H1 (cell line): ENCODE results near the gene ARGLU1. TPM values are rescaled to one million over a fixed set of nuclear protein-coding genes. Genes with fewer than 3 reads are reported as not detected.

Experiments used
- CTCF ChIA-PET: fragments of 300-600 bp; sonication (Branson Sonifier 250); formaldehyde crosslinking; loops from one replicate; lab custom pipeline; 2021; ENCODE audit not compliant: partially characterized antibody; lab: Charles Lee
- POLR2A ChIA-PET: fragments of 300-600 bp; sonication (Branson Sonifier 250); formaldehyde crosslinking; loops from one replicate; lab custom pipeline; 2021; ENCODE audit warnings: inconsistent platforms; ENCODE audit not compliant: partially characterized antibody; lab: Charles Lee
- DNase-seq, 2 experiments: peaks; one replicate each; pipeline versions ENCODE4 v3.0.0 to v3.0.0-alpha.2; 2010 to 2022; ENCODE audit warnings: low spot score in 2 of 2, low read depth in 1 of 2, mixed read lengths in 1 of 2
- FAIRE-seq: peaks from 2 replicates; lab custom pipeline; 2011; peaks lifted over from hg19 to GRCh38; lab: Jason Lieb, UNC
- H2AFZ ChIP-seq: 2 replicates; pipeline ENCODE4 v1.8.1; 2012; ENCODE audit warnings: low read length, inconsistent platforms
- H2AK5ac ChIP-seq: 2 replicates; pipeline ENCODE4 v1.6.1; 2013; ENCODE audit warnings: low read depth, low read length
- H2BK120ac ChIP-seq: replicated peaks from 2 replicates; pipeline ENCODE3; 2013; ENCODE audit warnings: low read depth, low read length, inconsistent platforms
- H2BK12ac ChIP-seq: 2 replicates; pipeline ENCODE4 v1.6.1; 2013; ENCODE audit warnings: low read depth, low read length
- H2BK15ac ChIP-seq: 2 replicates; pipeline ENCODE4 v1.6.1; 2013; ENCODE audit warnings: low read length
- H2BK20ac ChIP-seq: 2 replicates; pipeline ENCODE4 v1.6.1; 2013; ENCODE audit warnings: low read length
- H2BK5ac ChIP-seq: 2 replicates; pipeline ENCODE4 v1.6.1; 2013; ENCODE audit warnings: low read depth, low read length
- H3K14ac ChIP-seq: 2 replicates; pipeline ENCODE4 v1.6.1; 2013; ENCODE audit warnings: inconsistent platforms; ENCODE audit not compliant: insufficient read length
- H3K18ac ChIP-seq: 2 replicates; pipeline ENCODE4 v1.6.1; 2013; ENCODE audit warnings: low read length; ENCODE audit errors: extremely low read depth
- H3K23ac ChIP-seq: 2 replicates; pipeline ENCODE4 v1.6.1; 2013; ENCODE audit warnings: inconsistent platforms; ENCODE audit not compliant: insufficient read length
- H3K23me2 ChIP-seq: 2 replicates; pipeline ENCODE4 v1.6.1; 2013; ENCODE audit warnings: low read depth, low read length
- H3K27ac ChIP-seq: 2 replicates; pipeline ENCODE4 v1.6.1; 2011; ENCODE audit warnings: low read depth, low read length, inconsistent platforms
- H3K27me3 ChIP-seq, 4 experiments: replicated peaks in 1 of 4; 1 replicate in 1 of 4; 2 replicates in 3 of 4; pipeline versions ENCODE4 v1.6.1 to v1.8.1; 2011 to 2013; ENCODE audit warnings: low read length in 3 of 4, mild to moderate bottlenecking in 3 of 4, inconsistent platforms in 2 of 4, mixed read lengths in 2 of 4, moderate library complexity in 1 of 4; ENCODE audit not compliant: control insufficient read depth in 3 of 4, insufficient read depth in 3 of 4; ENCODE audit errors: extremely low read depth in 1 of 4
- H3K36me3 ChIP-seq, 4 experiments: 2 replicates each; pipeline versions ENCODE4 v1.6.1 to v1.8.1; 2011 to 2013; ENCODE audit warnings: mild to moderate bottlenecking in 4 of 4, low read length in 3 of 4, moderate library complexity in 2 of 4, control low read depth in 1 of 4, inconsistent platforms in 1 of 4; ENCODE audit not compliant: insufficient read depth in 4 of 4, control insufficient read depth in 2 of 4
- H3K4ac ChIP-seq: replicated peaks from 2 replicates; pipeline ENCODE3; 2013; ENCODE audit warnings: low read length, low read depth, mixed read lengths, inconsistent platforms; ENCODE audit not compliant: insufficient read length
- H3K4me1 ChIP-seq, 4 experiments: replicated peaks in 1 of 4; 1 replicate in 1 of 4; 2 replicates in 3 of 4; pipeline versions ENCODE4 v1.6.1 to v1.8.1; 2011 to 2013; ENCODE audit warnings: low read length in 3 of 4, inconsistent platforms in 2 of 4, mixed read lengths in 1 of 4; ENCODE audit not compliant: insufficient read depth in 4 of 4, control insufficient read depth in 3 of 4
- H3K4me2 ChIP-seq, 2 experiments: 2 replicates each; pipeline versions ENCODE4 v1.6.1 to v1.8.1; 2011 to 2013; ENCODE audit warnings: low read depth in 2 of 2, low read length in 2 of 2, control low read depth in 1 of 2, inconsistent platforms in 1 of 2, mild to moderate bottlenecking in 1 of 2; ENCODE audit not compliant: insufficient read depth in 1 of 2
- H3K4me3 ChIP-seq, 4 experiments: fragments of 200-600, 300-600 bp in 1 of 4; sonication (generic), shearing (Covaris generic), sonication (Bioruptor Twin) in 1 of 4; 2 replicates each; pipeline versions ENCODE4 v1.5.1 to v1.8.1; 2011 to 2016; ENCODE audit warnings: low read length in 4 of 4, low read depth in 3 of 4, control low read depth in 2 of 4, inconsistent platforms in 2 of 4, mild to moderate bottlenecking in 2 of 4, mixed read lengths in 1 of 4, moderate library complexity in 1 of 4; ENCODE audit not compliant: insufficient read depth in 2 of 4; ENCODE audit errors: extremely low read depth in 1 of 4
- H3K56ac ChIP-seq: replicated peaks from 2 replicates; pipeline ENCODE3; 2013; ENCODE audit warnings: low read depth, mild to moderate bottlenecking, mixed read lengths, low read length, inconsistent platforms; ENCODE audit not compliant: insufficient read length
- H3K79me1 ChIP-seq: 2 replicates; pipeline ENCODE4 v1.6.1; 2013; ENCODE audit warnings: low read depth, low read length, control low read depth
- H3K79me2 ChIP-seq, 2 experiments: 2 replicates each; pipeline versions ENCODE4 v1.6.1 to v1.8.1; 2012 to 2013; ENCODE audit warnings: low read length in 2 of 2, mild to moderate bottlenecking in 2 of 2, inconsistent platforms in 1 of 2; ENCODE audit not compliant: insufficient read depth in 2 of 2, control insufficient read depth in 1 of 2
- H3K9ac ChIP-seq, 4 experiments: replicated peaks in 1 of 4; 1 replicate in 1 of 4; 2 replicates in 3 of 4; pipeline versions ENCODE4 v1.6.1 to v1.8.1; 2011 to 2013; ENCODE audit warnings: low read depth in 3 of 4, low read length in 3 of 4, control low read depth in 2 of 4, mild to moderate bottlenecking in 2 of 4, moderate library complexity in 2 of 4, inconsistent platforms in 1 of 4; ENCODE audit errors: extremely low read depth in 1 of 4
- H3K9me3 ChIP-seq, 2 experiments: 2 replicates each; pipeline versions ENCODE4 v1.6.1 to v1.8.1; 2012 to 2013; ENCODE audit warnings: mild to moderate bottlenecking in 2 of 2, moderate library complexity in 2 of 2, control low read depth in 1 of 2, inconsistent platforms in 1 of 2, low read depth in 1 of 2, low read length in 1 of 2, mixed read lengths in 1 of 2; ENCODE audit not compliant: insufficient read depth in 2 of 2
- H4K20me1 ChIP-seq, 2 experiments: replicated peaks in 1 of 2; 2 replicates each; pipeline versions ENCODE3 to v1.8.1; 2011 to 2013; ENCODE audit warnings: inconsistent platforms in 2 of 2, low read length in 2 of 2, mild to moderate bottlenecking in 1 of 2; ENCODE audit not compliant: insufficient read depth in 2 of 2, control insufficient read depth in 1 of 2
- H4K5ac ChIP-seq: 2 replicates; pipeline ENCODE4 v1.6.1; 2013; ENCODE audit warnings: low read length, low read depth, mixed read lengths, inconsistent platforms; ENCODE audit not compliant: insufficient read length
- H4K8ac ChIP-seq: 2 replicates; pipeline ENCODE4 v1.8.0; 2013; ENCODE audit warnings: mild to moderate bottlenecking, moderate library complexity, low read length, inconsistent platforms; ENCODE audit not compliant: insufficient read depth; ENCODE audit errors: extremely low read depth
- H4K91ac ChIP-seq: replicated peaks from 2 replicates; pipeline ENCODE3; 2013; ENCODE audit warnings: low read length, mixed read lengths, inconsistent platforms; ENCODE audit not compliant: insufficient read length
- ATF2 ChIP-seq: IDR thresholded peaks from 2 replicates; pipeline ENCODE4 v1.6.1; 2012; ENCODE audit warnings: low read length, inconsistent platforms
- ATF3 ChIP-seq: IDR thresholded peaks from 2 replicates; pipeline ENCODE4 v1.6.1; 2011; ENCODE audit warnings: low read depth, mild to moderate bottlenecking, low read length; ENCODE audit not compliant: insufficient read depth
- CREB1 ChIP-seq: IDR thresholded peaks from 2 replicates; pipeline ENCODE4 v1.6.1; 2012; ENCODE audit warnings: inconsistent platforms
- E2F6 ChIP-seq: IDR thresholded peaks from 2 replicates; pipeline ENCODE4 v1.6.1; 2012; ENCODE audit warnings: inconsistent platforms
- JUN ChIP-seq: IDR thresholded peaks from 2 replicates; pipeline ENCODE4 v1.6.1; 2011; ENCODE audit warnings: low read depth, mild to moderate bottlenecking, improper control_type of control experiment, low read length
- POLR2A ChIP-seq, 2 experiments: IDR thresholded peaks; 1 replicate in 1 of 2; 2 replicates in 1 of 2; pipeline ENCODE4 v1.6.1; 2011; ENCODE audit warnings: low read depth in 2 of 2, low read length in 2 of 2, mild to moderate bottlenecking in 2 of 2; ENCODE audit errors: control extremely low read depth in 1 of 2
- RBBP5 ChIP-seq: IDR thresholded peaks from 2 replicates; pipeline ENCODE4 v1.7.1; 2012; ENCODE audit warnings: low read depth, mild to moderate bottlenecking, inconsistent platforms, low read length, moderate library complexity, borderline replicate concordance
- SUZ12 ChIP-seq: fragments of 200-600 bp; sonication (generic); IDR thresholded peaks from 2 replicates; pipeline ENCODE4 v1.6.1; 2012; ENCODE audit warnings: mild to moderate bottlenecking, inconsistent platforms, low read length, moderate library complexity, mixed read lengths
- TEAD4 ChIP-seq: IDR thresholded peaks from 2 replicates; pipeline ENCODE4 v1.6.1; 2012; ENCODE audit warnings: low read depth, low read length, inconsistent platforms, mixed read lengths
- WGBS, 2 experiments: shearing (Covaris generic) in 1 of 2; methylation state at CpG; one replicate each; pipeline versions ENCODE4 v1.1.6 to v1.1.7; 2013 to 2015; ENCODE audit warnings: low lambda C conversion rate in 2 of 2, mixed read lengths in 2 of 2, inconsistent platforms in 1 of 2, low coverage in 1 of 2, missing lambda C conversion rate in 1 of 2; ENCODE audit not compliant: insufficient replicate concordance in 2 of 2, insufficient coverage in 1 of 2, insufficient read length in 1 of 2; ENCODE audit errors: extremely low coverage in 1 of 2, missing lambda C conversion rate in 1 of 2; 5-methylcytosine and 5-hydroxymethylcytosine counted together
- polyA plus RNA-seq, 7 experiments: library from polyadenylated mRNA; depleted of rRNA in 3 of 7; stranded (reverse) in 5 of 7; unstranded in 2 of 7; fragments of >200 nt in 5 of 7; fragments of 200-250 nt in 2 of 7; gene quantifications; 1 replicate in 5 of 7; 2 replicates in 1 of 7; 4 replicates in 1 of 7; pipeline versions ENCODE4 v1.2.1 to v1.2.3, GENCODE V29; 2011 to 2013; ENCODE audit warnings: missing spikeins in 2 of 7, mixed read lengths in 2 of 7
- total RNA-seq: library from RNA; stranded (reverse); fragmentation: NEBNext Ultra II Directional; extraction: Animal tissue kit (Norgen Biotek cat#: 25700); gene quantifications from 2 replicates; pipeline ENCODE4 v1.2.1, GENCODE V29; 2021

ARGLU1 gene
- total and polyA plus RNA-seq, 2 of the 8 experiments (the other 6 are each of a cell fraction or from before 2014, with no cell fraction given): 47.8 to 84.9 TPM

DNA sequence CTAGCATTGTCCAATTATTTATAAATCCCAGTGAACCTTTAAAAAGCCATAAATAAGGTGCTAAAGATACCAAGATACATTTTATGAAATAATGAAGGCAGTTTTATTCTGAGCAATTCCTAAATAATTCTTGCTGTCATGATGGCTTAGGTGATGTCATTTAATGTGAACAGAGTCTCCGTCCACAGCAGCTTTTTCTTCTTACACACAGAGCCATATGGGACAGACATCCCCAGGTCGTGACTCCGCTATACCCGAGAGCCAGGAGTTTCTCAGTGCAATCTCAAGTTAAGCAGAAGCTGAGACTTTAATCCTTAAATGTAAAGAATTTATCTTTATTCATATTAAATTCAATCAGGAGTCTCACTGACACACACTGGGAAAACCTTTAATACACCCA lies 62.2 kb downstream of the ARGLU1 start:
- no peaks in the 10 kb centered on the region for H4K20me1 ChIP-seq
- H3K18ac ChIP-seq: no peak overlapping the region
- H2AFZ ChIP-seq: no peak overlapping the region
- H4K5ac ChIP-seq: no peak overlapping the region
- H3K9me3 ChIP-seq: no peaks in the 10 kb centered on the region
- no peaks in the 10 kb centered on the region for H3K23me2 ChIP-seq
- peaks cover 0 to 3% (median 0%) of the 10 kb centered on the region in 4 experiments; a peak in 3 of 7 replicates for H3K4me1 ChIP-seq
- H2BK15ac ChIP-seq: no peak overlapping the region
- H3K56ac ChIP-seq: no peak overlapping the region
- H3K79me2 ChIP-seq: peaks cover 3 to 8% of the 10 kb centered on the region in 2 experiments; a peak in 2 of 4 replicates
- no peak overlapping the region for H3K4me2 ChIP-seq
- H3K23ac ChIP-seq: no peak overlapping the region
- ChIA-PET POLR2A (no interaction called here), CTCF (no interaction called here)
- no peak overlapping the region for H4K8ac ChIP-seq
- TF ChIP-seq RBBP5 (no peak), ATF3 (no peak), TEAD4 (no peak), E2F6 (no peak), CREB1 (no peak), SUZ12 (no peak), ATF2 (no peak), JUN (no peak), POLR2A (IDR thresholded peaks at IDR 0.05; ENCODE audit: control extremely low read depth in 1 of 2, low read depth in 2 of 2, low read length in 2 of 2) (no peak)
- no peak overlapping the region for H2BK20ac ChIP-seq
- no peak overlapping the region for H4K91ac ChIP-seq
- FAIRE-seq: no peak
- H3K14ac ChIP-seq: no peak overlapping the region
- H2AK5ac ChIP-seq: no peak overlapping the region
- H2BK5ac ChIP-seq: no peak overlapping the region
- H3K4me3 ChIP-seq: no peak overlapping the region
- 93% methylated on average over 4 of the region's 4 CpGs; no CpG with 5 or more reads in 1 of the 2 experiments for WGBS, 2 experiments
- H2BK120ac ChIP-seq: no peak overlapping the region
- no peaks in the 10 kb centered on the region; a peak in 2 of 8 replicates for H3K36me3 ChIP-seq
- H2BK12ac ChIP-seq: no peak overlapping the region
- H3K27me3 ChIP-seq: no peaks in the 10 kb centered on the region
- no peaks in the 10 kb centered on the region; the same call in 1 of the 2 replicates for H3K79me1 ChIP-seq
- no peak for DNase-seq
- no peak overlapping the region for H3K27ac ChIP-seq
- H3K4ac ChIP-seq: no peak overlapping the region
- H3K9ac ChIP-seq: no peak overlapping the region
